22Rv1 (cell line): ENCODE data around the gene CXXC1.

Experiments
- H3K27ac ChIP-seq: fragments of 450-650 bp; 2 replicates; pipeline ENCODE4 v1.5.1; 2017
- ZFX ChIP-seq: fragments of 450-650 bp; IDR thresholded peaks from 2 replicates; pipeline ENCODE4 v1.6.1; 2017; ENCODE audit warnings: antibody characterized with exemption, borderline replicate concordance
- TF ChIP-seq, protein P1 (sequence below): fragments of 450-650 bp; IDR thresholded peaks from 2 replicates; pipeline ENCODE4 v1.5.1; 2017; ENCODE audit warnings: mild to moderate bottlenecking

CXXC1 gene

DNA sequence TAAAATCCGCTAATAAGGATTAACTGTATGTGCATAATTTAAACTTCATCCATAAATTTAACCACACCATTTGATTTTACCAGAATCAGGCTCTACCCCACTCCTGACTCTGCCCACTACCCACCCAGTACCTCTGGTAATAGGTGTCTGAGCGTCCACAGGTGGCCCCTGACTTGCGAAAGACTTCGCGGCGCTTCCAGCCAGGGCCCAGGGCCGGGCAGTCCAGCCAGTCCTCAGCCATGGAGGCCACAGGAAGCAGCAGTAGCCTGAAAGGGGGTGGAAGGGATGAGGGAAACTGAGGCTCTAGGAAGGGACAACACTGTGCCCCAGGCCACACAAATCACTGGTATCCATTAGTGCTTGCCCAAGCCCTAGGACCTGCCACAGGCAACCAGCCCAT is 7.7 kb downstream of the CXXC1 start:
- no peak overlapping the region for H3K27ac ChIP-seq
- TF ChIP-seq ZFX: no peak
- TF ChIP-seq, protein P1, sequence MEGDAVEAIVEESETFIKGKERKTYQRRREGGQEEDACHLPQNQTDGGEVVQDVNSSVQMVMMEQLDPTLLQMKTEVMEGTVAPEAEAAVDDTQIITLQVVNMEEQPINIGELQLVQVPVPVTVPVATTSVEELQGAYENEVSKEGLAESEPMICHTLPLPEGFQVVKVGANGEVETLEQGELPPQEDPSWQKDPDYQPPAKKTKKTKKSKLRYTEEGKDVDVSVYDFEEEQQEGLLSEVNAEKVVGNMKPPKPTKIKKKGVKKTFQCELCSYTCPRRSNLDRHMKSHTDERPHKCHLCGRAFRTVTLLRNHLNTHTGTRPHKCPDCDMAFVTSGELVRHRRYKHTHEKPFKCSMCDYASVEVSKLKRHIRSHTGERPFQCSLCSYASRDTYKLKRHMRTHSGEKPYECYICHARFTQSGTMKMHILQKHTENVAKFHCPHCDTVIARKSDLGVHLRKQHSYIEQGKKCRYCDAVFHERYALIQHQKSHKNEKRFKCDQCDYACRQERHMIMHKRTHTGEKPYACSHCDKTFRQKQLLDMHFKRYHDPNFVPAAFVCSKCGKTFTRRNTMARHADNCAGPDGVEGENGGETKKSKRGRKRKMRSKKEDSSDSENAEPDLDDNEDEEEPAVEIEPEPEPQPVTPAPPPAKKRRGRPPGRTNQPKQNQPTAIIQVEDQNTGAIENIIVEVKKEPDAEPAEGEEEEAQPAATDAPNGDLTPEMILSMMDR: no peak

DNA sequence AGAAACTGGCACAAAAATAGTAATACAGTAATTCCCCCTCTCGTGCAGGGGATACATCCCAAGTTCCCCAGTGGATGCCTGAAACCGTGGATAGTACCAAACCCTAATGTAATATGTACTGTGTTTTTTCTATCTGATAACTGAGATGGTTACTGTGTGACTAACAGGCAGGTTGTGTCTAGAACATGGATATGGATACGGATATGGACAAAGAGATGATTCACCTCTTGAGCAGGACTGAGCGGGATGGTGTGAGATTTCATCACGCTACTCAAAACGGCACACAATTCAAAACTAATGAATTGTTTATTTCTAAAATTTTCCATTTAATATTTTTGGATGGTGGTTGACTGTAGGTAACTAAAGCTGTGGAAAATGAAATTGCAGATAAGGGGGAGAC is 9.6 kb downstream of the CXXC1 start:
- no peak for TF ChIP-seq ZFX
- TF ChIP-seq, protein P1: no peak
- no peak overlapping the region for H3K27ac ChIP-seq

DNA sequence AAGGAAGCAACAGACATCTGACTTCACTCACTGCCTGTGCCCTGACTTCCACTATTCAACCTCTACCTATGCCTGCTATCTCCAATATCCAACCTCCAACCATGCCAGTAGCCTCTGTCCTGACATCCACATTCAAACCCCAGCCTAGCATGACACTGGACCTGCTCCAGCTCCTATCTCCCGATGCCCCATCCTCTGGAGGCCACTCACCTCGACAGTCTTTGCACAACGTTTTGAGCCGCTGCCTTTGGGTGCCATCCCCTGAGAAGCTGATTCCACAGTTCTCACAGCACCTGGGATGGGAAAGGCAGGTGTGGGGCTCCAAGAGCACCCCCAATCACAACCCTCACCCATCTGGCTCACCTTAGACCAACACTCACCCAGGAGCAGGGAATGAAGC is 11.0 kb downstream of the CXXC1 start:
- TF ChIP-seq, protein P1: no peak
- no peak for TF ChIP-seq ZFX
- H3K27ac ChIP-seq: no peak overlapping the region

DNA sequence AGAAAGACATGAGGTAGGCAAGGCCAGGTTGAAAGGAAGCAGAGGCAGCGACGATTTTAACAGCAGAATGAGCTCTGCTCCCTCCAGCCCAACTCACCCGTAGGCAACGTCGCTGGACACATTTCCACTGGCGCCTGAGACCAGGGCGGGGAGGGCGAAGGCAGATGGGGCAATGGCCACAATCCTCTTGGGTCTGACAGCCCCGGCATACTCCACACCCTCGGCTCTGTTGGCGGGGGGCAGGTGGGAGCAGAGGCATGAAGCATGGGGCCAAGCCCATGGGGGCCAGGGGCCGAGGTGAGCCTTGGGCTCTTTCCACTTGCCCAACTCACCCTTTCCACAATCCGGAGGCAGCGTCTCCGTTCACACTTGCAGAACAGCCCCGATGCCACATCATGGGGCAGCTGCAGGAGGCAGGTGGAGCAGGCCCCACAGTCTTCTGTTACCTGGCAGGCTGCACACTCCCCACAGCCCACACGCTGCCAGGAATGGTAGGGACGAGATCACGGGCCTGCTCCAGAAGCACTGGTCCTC is 11.9 kb downstream of the CXXC1 start:
- no peak overlapping the region for H3K27ac ChIP-seq
- no peak for TF ChIP-seq ZFX
- TF ChIP-seq, protein P1: no peak

DNA sequence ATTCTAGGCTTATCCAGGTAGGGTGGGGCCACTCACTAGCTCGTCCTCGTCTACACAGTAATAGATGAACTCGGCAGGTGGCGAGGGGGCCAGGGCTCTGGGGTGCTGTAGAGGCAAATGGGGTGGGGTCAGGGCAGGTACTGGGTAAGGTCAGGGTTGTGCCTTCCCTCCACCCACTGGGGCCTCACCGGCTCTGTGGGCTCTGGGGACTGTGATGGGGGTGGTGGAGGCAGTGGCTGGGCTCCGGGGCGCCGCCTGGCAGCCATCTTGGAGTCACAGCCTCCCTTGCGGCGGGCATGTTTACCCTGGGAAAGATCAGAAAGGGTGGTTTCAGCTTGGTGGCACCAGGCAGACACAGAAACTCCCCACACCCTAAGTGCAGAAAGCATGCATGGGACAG is 12.6 kb downstream of the CXXC1 start:
- no peak overlapping the region for H3K27ac ChIP-seq

DNA sequence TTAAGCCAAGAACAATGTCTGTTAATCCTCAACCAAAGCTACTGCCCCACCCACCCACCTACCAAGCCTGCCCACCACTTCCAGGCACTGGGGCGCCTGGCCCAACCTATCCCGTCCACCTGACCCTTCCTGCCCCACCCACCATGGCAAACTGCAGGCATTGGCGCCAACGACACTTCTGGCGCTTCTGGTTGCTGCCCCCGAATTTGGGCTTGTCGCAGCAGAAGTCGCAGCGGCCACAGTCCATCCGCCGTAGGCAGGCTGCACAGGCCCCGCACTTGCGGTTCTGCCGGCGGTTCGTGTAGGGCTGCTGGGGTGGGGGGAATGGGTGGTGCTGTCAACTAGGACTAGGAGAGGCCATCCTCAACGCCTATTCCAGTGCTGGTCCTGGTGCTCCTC is 13.4 kb downstream of the CXXC1 start:
- no peak overlapping the region for H3K27ac ChIP-seq
- no peak for TF ChIP-seq ZFX
- TF ChIP-seq, protein P1: no peak

More for the DNA sequence above, 12.6 kb downstream of the CXXC1 start:
- TF ChIP-seq, protein P1: no peak
- TF ChIP-seq ZFX: no peak

DNA sequence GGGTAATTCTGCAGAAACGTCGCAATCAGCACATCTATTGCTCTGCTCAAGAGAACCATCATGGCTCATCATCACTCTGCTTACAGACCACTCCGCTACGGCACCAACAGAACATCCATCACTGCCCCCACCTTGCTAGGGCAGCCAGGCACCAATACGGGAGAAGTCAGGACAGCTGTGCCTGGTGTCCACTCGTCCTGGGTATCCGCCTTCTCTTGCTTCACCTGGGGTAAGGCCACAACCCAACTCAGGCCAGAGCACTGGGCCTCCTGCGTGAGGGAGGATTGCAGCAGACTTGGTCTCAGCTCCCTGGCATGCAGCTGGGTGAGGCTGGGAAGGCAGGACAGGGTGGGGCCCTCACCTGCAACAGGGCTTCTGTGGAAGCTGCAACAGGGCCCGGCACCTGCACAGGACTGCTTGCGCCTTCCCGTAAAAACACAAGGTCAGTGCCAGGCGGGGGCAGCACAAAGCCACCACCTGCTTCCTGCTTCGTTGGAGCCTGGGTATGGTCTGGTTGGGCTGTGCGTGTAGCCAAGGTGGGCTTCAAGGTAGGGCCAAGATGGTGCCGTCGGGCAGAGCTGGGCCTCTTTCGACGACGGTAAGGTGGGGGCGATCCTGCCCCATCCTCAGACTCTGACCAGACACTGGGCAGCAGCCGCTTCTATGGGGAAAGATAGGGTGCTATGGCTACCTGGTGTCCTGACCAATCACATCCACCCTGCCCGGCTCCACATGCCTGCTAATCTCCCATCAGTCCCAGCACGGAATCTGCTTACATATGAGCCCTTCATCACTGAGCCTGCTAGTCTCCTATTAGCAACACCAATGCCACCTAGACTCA is 14.1 kb downstream of the CXXC1 start:
- TF ChIP-seq, protein P1: no peak
- no peak for TF ChIP-seq ZFX
- H3K27ac ChIP-seq: no peak overlapping the region
